A673 (cell line): ENCODE data around the gene TFF2.

Experiments
- CTCF ChIP-seq: fragments of 300-800, 200-600 bp; sonication (generic); conservative IDR thresholded peaks from 2 replicates; pipeline ENCODE4 v1.5.1; 2017; ENCODE audit warnings: low read depth, mild to moderate bottlenecking, antibody characterized with exemption, low read length, moderate library complexity, mixed read lengths
- EZH2 ChIP-seq: fragments of 200-600 bp; sonication (generic); IDR thresholded peaks from 2 replicates; pipeline ENCODE4 v1.6.1; 2017; ENCODE audit warnings: borderline replicate concordance, low read depth, mild to moderate bottlenecking, mixed read lengths, antibody characterized with exemption, low read length; ENCODE audit not compliant: poor library complexity, severe bottlenecking

DNA sequence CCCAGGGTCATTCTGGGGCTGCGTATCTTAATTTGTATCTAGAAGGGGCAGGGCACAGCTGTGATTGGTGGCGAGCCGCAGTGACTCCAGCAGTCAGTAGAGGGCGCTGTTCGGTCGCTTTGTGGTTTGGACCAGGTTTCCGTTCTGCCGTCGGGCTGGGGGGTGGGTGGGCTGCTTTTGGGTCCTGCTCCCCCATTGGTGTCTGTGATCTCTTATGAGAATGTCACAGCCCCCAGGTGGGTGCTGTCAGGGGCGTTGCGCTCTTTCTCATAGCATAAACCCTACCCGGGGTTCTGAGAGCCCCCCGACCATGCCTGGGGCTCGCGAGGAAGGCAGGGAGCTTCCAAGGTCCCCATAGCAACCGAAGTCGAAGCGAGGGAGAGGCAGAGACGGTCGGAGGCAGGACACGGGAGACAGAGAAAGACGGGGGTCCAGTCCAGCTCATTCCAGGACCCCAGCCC is 41.0 kb downstream of the TFF2 start:
- peak; percentile 94 for TF ChIP-seq CTCF
- TF ChIP-seq EZH2: no peak
